Measurements from ENCODE around the gene B4GALT2. TPM values are rescaled to one million over a fixed set of nuclear protein-coding genes. Genes with fewer than 3 reads are reported as not detected.

The B4GALT2 gene
- total and polyA plus RNA-seq, 10 of the 15 experiments (the other 5 are each of a cell fraction or from before 2014, with no cell fraction given): 0.98 to 61.0 (median 23.4) TPM

- TF ChIP-seq, protein P1, sequence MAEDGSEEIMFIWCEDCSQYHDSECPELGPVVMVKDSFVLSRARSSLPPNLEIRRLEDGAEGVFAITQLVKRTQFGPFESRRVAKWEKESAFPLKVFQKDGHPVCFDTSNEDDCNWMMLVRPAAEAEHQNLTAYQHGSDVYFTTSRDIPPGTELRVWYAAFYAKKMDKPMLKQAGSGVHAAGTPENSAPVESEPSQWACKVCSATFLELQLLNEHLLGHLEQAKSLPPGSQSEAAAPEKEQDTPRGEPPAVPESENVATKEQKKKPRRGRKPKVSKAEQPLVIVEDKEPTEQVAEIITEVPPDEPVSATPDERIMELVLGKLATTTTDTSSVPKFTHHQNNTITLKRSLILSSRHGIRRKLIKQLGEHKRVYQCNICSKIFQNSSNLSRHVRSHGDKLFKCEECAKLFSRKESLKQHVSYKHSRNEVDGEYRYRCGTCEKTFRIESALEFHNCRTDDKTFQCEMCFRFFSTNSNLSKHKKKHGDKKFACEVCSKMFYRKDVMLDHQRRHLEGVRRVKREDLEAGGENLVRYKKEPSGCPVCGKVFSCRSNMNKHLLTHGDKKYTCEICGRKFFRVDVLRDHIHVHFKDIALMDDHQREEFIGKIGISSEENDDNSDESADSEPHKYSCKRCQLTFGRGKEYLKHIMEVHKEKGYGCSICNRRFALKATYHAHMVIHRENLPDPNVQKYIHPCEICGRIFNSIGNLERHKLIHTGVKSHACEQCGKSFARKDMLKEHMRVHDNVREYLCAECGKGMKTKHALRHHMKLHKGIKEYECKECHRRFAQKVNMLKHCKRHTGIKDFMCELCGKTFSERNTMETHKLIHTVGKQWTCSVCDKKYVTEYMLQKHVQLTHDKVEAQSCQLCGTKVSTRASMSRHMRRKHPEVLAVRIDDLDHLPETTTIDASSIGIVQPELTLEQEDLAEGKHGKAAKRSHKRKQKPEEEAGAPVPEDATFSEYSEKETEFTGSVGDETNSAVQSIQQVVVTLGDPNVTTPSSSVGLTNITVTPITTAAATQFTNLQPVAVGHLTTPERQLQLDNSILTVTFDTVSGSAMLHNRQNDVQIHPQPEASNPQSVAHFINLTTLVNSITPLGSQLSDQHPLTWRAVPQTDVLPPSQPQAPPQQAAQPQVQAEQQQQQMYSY (CRISPR knock-in tag; IDR thresholded peaks at IDR 0.05): no peak
- TF ChIP-seq YBX1 (IDR thresholded peaks at IDR 0.05) (no peak), SIX5 (IDR thresholded peaks at IDR 0.05; ENCODE audit: low read depth, low read length, severe bottlenecking) (no peak), GATAD2B (conservative IDR thresholded peaks at IDR 0.05; ENCODE audit: low read depth) (no peak)
- TF ChIP-seq, protein P2, sequence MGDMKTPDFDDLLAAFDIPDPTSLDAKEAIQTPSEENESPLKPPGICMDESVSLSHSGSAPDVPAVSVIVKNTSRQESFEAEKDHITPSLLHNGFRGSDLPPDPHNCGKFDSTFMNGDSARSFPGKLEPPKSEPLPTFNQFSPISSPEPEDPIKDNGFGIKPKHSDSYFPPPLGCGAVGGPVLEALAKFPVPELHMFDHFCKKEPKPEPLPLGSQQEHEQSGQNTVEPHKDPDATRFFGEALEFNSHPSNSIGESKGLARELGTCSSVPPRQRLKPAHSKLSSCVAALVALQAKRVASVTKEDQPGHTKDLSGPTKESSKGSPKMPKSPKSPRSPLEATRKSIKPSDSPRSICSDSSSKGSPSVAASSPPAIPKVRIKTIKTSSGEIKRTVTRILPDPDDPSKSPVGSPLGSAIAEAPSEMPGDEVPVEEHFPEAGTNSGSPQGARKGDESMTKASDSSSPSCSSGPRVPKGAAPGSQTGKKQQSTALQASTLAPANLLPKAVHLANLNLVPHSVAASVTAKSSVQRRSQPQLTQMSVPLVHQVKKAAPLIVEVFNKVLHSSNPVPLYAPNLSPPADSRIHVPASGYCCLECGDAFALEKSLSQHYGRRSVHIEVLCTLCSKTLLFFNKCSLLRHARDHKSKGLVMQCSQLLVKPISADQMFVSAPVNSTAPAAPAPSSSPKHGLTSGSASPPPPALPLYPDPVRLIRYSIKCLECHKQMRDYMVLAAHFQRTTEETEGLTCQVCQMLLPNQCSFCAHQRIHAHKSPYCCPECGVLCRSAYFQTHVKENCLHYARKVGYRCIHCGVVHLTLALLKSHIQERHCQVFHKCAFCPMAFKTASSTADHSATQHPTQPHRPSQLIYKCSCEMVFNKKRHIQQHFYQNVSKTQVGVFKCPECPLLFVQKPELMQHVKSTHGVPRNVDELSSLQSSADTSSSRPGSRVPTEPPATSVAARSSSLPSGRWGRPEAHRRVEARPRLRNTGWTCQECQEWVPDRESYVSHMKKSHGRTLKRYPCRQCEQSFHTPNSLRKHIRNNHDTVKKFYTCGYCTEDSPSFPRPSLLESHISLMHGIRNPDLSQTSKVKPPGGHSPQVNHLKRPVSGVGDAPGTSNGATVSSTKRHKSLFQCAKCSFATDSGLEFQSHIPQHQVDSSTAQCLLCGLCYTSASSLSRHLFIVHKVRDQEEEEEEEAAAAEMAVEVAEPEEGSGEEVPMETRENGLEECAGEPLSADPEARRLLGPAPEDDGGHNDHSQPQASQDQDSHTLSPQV (IDR thresholded peaks at IDR 0.05): no peak
- TF ChIP-seq, protein P3, sequence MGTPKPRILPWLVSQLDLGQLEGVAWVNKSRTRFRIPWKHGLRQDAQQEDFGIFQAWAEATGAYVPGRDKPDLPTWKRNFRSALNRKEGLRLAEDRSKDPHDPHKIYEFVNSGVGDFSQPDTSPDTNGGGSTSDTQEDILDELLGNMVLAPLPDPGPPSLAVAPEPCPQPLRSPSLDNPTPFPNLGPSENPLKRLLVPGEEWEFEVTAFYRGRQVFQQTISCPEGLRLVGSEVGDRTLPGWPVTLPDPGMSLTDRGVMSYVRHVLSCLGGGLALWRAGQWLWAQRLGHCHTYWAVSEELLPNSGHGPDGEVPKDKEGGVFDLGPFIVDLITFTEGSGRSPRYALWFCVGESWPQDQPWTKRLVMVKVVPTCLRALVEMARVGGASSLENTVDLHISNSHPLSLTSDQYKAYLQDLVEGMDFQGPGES (IDR thresholded peaks at IDR 0.05): no peak
These were observed 32.0 kb downstream of the B4GALT2 start (continued) for GRCh38 chr1:44010935-44011471.

Data from GM12878 (cell line).